Measurements from ENCODE around the gene RAC3.

Gene RAC3

DNA sequence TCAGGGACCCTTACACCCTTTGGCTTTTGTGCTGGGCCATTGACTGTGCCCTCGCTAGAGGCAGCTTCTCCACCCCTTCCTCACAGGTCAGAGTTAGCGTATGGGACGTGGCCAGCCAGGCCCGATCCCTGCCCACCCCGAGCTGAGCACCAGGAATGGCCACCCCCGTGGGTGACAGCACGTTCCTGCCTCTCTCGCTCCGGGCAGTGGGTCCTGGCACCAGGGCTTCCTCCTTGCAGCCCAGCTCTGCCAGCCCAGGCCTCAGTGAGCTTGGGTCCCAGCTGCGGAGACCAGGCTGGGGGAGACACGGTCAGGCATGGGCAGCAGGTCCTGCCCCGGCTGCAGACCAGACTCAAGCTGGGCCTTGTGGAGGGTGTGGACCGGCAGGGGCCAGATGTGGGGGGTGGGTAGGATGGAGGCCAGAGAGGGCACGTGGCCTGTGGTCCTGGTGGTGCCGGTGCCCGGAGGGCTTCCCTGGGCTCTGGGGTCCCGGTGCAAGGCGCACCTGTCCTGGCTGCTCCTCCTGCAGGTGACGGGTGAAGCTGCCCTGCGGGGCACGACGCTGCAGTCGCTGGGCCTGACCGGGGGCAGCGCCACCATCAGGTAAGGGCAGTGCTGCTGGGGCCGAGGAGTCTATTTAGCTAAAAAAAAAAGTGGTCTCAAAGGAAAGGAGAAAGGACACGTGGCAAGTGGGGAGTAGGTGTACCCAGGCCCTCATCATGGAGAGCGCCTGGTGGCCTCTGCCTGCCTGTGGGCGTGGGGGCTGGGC is 35.8 kb upstream of the RAC3 start:
- TF ChIP-seq EGR1 (IDR thresholded peaks at IDR 0.05) (no peak), FOXM1 (IDR thresholded peaks at IDR 0.05; ENCODE audit: borderline replicate concordance, low read depth) (no peak), RAD21 (IDR thresholded peaks at IDR 0.05; ENCODE audit: low read depth) (no peak), ZBTB7A (IDR thresholded peaks at IDR 0.05; ENCODE audit: low read depth) (no peak), TEAD4 (IDR thresholded peaks at IDR 0.05) (no peak), NFIC (IDR thresholded peaks at IDR 0.05) (no peak), TCF12 (IDR thresholded peaks at IDR 0.05; ENCODE audit: low read depth) (no peak)
- TF ChIP-seq, protein P1, sequence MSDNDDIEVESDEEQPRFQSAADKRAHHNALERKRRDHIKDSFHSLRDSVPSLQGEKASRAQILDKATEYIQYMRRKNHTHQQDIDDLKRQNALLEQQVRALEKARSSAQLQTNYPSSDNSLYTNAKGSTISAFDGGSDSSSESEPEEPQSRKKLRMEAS (IDR thresholded peaks at IDR 0.05) = no peak

DNA sequence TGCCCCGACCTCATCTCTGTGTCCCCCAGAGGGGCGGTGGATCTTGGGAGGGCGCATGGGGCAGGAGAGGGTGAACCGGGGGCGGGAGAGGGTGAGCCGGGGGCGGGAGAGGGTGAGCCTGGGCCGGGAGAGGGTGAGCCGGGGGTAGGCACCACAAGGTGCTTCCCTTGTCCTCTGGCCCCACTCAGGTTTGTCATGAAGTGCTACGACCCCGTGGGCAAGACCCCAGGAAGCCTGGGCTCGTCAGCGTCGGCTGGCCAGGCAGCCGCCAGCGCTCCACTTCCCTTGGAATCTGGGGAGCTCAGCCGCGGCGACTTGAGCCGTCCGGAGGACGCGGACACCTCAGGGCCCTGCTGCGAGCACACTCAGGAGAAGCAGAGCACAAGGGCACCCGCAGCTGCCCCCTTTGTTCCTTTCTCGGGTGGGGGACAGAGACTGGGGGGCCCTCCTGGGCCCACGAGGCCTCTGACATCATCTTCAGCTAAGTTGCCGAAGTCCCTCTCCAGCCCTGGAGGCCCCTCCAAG is 35.2 kb upstream of the RAC3 start:
- TF ChIP-seq RAD21 (IDR thresholded peaks at IDR 0.05; ENCODE audit: low read depth) (no peak), YY1 (IDR thresholded peaks at IDR 0.05; ENCODE audit: low read depth) (no peak), NFIC (IDR thresholded peaks at IDR 0.05) (no peak), EGR1 (IDR thresholded peaks at IDR 0.05) (no peak), TEAD4 (IDR thresholded peaks at IDR 0.05) (no peak), ZBTB7A (IDR thresholded peaks at IDR 0.05; ENCODE audit: low read depth) (no peak), CEBPB (IDR thresholded peaks at IDR 0.05) (no peak), CREB1 (IDR thresholded peaks at IDR 0.05; ENCODE audit: low read depth) (no peak), EP300 (IDR thresholded peaks at IDR 0.05; ENCODE audit: borderline replicate concordance) (no peak), TCF12 (IDR thresholded peaks at IDR 0.05; ENCODE audit: low read depth) (no peak), TAF1 (IDR thresholded peaks at IDR 0.05; ENCODE audit: low read depth) (no peak), FOXM1 (IDR thresholded peaks at IDR 0.05; ENCODE audit: borderline replicate concordance, low read depth) (no peak)
- TF ChIP-seq, protein P2, sequence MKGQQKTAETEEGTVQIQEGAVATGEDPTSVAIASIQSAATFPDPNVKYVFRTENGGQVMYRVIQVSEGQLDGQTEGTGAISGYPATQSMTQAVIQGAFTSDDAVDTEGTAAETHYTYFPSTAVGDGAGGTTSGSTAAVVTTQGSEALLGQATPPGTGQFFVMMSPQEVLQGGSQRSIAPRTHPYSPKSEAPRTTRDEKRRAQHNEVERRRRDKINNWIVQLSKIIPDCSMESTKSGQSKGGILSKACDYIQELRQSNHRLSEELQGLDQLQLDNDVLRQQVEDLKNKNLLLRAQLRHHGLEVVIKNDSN (IDR thresholded peaks at IDR 0.05) = no peak
- TF ChIP-seq, protein P3, sequence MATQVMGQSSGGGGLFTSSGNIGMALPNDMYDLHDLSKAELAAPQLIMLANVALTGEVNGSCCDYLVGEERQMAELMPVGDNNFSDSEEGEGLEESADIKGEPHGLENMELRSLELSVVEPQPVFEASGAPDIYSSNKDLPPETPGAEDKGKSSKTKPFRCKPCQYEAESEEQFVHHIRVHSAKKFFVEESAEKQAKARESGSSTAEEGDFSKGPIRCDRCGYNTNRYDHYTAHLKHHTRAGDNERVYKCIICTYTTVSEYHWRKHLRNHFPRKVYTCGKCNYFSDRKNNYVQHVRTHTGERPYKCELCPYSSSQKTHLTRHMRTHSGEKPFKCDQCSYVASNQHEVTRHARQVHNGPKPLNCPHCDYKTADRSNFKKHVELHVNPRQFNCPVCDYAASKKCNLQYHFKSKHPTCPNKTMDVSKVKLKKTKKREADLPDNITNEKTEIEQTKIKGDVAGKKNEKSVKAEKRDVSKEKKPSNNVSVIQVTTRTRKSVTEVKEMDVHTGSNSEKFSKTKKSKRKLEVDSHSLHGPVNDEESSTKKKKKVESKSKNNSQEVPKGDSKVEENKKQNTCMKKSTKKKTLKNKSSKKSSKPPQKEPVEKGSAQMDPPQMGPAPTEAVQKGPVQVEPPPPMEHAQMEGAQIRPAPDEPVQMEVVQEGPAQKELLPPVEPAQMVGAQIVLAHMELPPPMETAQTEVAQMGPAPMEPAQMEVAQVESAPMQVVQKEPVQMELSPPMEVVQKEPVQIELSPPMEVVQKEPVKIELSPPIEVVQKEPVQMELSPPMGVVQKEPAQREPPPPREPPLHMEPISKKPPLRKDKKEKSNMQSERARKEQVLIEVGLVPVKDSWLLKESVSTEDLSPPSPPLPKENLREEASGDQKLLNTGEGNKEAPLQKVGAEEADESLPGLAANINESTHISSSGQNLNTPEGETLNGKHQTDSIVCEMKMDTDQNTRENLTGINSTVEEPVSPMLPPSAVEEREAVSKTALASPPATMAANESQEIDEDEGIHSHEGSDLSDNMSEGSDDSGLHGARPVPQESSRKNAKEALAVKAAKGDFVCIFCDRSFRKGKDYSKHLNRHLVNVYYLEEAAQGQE (IDR thresholded peaks at IDR 0.05; ENCODE audit: low read depth) = no peak
- TF ChIP-seq, protein P1 (IDR thresholded peaks at IDR 0.05) = no peak

DNA sequence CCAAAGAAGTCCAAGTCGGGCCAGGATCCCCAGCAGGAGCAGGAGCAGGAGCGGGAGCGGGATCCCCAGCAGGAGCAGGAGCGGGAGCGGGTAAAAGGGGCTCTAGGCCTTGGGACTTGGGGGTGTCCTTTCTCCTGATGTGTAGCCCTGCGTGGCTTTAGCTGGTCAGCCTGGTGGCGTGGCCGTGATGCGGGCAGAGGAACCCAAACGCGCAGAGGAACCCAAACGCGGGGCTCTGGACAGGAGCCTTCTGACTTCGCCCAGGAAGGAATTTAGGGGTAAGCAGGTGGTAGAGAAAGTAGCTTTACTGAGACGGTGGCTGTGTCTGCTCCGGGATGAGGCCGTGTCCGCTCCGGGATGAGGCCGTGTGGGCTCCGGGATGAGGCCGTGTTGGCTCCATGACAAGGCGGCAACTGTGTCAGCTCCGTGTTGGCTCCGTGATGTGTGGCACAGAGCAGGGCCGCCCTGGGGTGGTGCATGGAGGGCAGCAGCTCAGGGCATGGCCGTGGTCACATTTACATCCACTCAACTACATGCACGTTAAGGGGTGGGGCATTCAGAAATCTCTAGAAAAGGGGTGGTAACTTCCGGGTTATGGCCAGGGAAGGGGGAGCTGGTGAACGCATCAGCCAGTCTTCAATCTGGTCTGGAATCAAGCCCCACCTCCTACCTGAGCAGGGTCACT is 34.6 kb upstream of the RAC3 start:
- TF ChIP-seq, protein P2 (IDR thresholded peaks at IDR 0.05) = no peak
- TF ChIP-seq ZBTB7A (IDR thresholded peaks at IDR 0.05; ENCODE audit: low read depth) (no peak), EGR1 (IDR thresholded peaks at IDR 0.05) (no peak), EP300 (IDR thresholded peaks at IDR 0.05; ENCODE audit: borderline replicate concordance) (no peak), YY1 (IDR thresholded peaks at IDR 0.05; ENCODE audit: low read depth) (no peak), FOXM1 (IDR thresholded peaks at IDR 0.05; ENCODE audit: borderline replicate concordance, low read depth) (no peak), TAF1 (IDR thresholded peaks at IDR 0.05; ENCODE audit: low read depth) (no peak)
- TF ChIP-seq, protein P3 (IDR thresholded peaks at IDR 0.05; ENCODE audit: low read depth) = no peak
- TF ChIP-seq, protein P1 (IDR thresholded peaks at IDR 0.05) = no peak

DNA sequence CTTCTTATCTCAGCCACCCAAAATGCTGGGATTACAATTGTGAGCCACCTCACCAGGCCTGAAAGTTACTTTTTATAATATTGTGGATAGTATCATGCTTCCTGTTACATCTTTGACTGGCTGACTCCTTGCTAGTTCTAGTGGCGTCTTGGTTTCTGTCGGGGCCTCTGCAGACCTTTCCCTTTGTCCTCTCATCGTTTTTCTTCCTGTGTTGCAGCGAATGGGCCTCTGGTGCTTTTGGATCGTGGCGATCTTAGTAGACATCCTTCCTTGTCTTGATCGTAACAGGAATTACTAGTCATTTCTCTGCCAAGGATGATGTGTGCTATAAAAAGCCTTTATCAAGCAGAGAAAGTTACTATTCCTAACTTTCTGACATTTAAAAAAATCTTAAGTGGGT is 33.3 kb upstream of the RAC3 start:
- no peak for TF ChIP-seq EP300 (IDR thresholded peaks at IDR 0.05; ENCODE audit: borderline replicate concordance)
- TF ChIP-seq, protein P3 (IDR thresholded peaks at IDR 0.05; ENCODE audit: low read depth) = no peak
- TF ChIP-seq, protein P2 (IDR thresholded peaks at IDR 0.05) = no peak
- no peak for TF ChIP-seq TEAD4 (IDR thresholded peaks at IDR 0.05)
- no peak for TF ChIP-seq TCF12 (IDR thresholded peaks at IDR 0.05; ENCODE audit: low read depth)
- TF ChIP-seq ZBTB7A (IDR thresholded peaks at IDR 0.05; ENCODE audit: low read depth) = no peak
- no peak for TF ChIP-seq EGR1 (IDR thresholded peaks at IDR 0.05)
